Astrocyte of the cerebellum (primary cell): ENCODE data around the gene ZNF665.

Source experiments
- DNase-seq: peaks from one replicate; pipeline ENCODE4 v3.0.0-alpha.2; 2011; ENCODE audit warnings: low read depth
- H3K4me3 ChIP-seq: 2 replicates; pipeline ENCODE4 v1.5.1; 2011; ENCODE audit warnings: mild to moderate bottlenecking, low read depth, low read length, moderate library complexity
- CTCF ChIP-seq: IDR thresholded peaks from 2 replicates; pipeline ENCODE4 v1.5.1; 2012; ENCODE audit warnings: low read length, low read depth, moderate library complexity, mild to moderate bottlenecking; ENCODE audit errors: missing control alignments
- in situ Hi-C: cut with HindIII; loops from 2 replicates; pipeline ENCODE4 v1.10.0; 2017; ENCODE audit warnings: low sequenced_read_pairs

The ZNF665 gene

GRCh38 chr19:53157626-53158025 lies 35.5 kb downstream of the ZNF665 start:
- peak overlapping the region; percentile 62 for H3K4me3 ChIP-seq
- no peak for TF ChIP-seq CTCF
- no peak for DNase-seq
- in situ Hi-C loops: no loop called here

DNA sequence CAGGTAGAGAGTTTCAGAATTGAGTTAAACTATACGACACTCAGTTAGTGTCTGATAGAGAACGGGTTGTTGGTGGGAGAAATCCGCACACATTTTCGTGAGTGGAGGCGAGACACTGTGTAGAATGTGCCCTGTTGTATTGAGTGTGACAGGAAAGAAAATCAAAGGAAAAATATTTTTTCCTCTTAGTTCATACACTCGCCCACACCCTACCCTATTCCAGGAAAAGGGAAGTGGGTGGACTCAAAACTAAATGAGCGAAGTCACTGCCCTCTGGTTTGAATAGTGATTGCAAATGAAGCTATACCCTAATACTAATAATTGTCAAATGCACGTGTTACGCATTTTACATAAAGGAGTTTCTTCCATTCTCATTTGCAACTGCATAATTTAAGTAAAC lies 36.3 kb downstream of the ZNF665 start:
- in situ Hi-C loops: no loop called here
- no peak overlapping the region for H3K4me3 ChIP-seq
- no peak for TF ChIP-seq CTCF
- DNase-seq: no peak

- in situ Hi-C loops: no loop called here
Observed at GRCh38 chr19:53147645-53148044, 45.5 kb downstream of the ZNF665 start.

DNA sequence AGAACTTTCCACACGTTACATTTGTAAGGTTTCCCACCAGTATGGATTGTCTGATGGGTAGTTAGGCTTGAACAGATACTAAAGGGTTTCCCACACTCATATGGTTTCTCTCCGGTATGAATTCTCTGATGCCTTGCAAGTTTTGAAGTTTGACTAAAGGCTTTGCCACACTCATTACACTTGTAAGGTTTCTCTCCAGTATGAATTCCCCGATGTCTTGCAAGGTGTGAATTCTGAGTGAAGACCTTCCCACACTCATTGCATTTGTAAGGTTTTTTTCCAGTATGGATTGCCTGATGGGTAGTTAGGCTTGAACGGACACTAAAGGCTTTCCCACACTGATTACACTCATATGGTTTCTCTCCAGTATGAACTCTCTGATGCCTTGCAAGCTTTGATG lies 52.8 kb downstream of the ZNF665 start:
- no peak overlapping the region for H3K4me3 ChIP-seq

More at GRCh38 chr19:53147645-53148044, 45.5 kb downstream of the ZNF665 start:
- H3K4me3 ChIP-seq: no peak overlapping the region
- no peak for TF ChIP-seq CTCF
- DNase-seq: no peak

GRCh38 chr19:53136432-53136831 lies 56.7 kb downstream of the ZNF665 start:
- DNase-seq: no peak
- in situ Hi-C loops: no loop called here
- no peak overlapping the region for H3K4me3 ChIP-seq
- no peak for TF ChIP-seq CTCF

More for the DNA sequence above, 52.8 kb downstream of the ZNF665 start:
- in situ Hi-C loops: no loop called here
- TF ChIP-seq CTCF: no peak
- DNase-seq: no peak

GRCh38 chr19:53132141-53132991 lies 60.8 kb downstream of the ZNF665 start, which contains the start of gene ZNF415:
Gene ZNF415, minus strand, starts transcription at chr19:53132910. Its CDS starts 10,234 bp downstream, at chr19:53122676.
- TF ChIP-seq CTCF: no peak
- peak; percentile 2 for DNase-seq
- peak within 1 kb of the TSS; percentile 47 for H3K4me3 ChIP-seq
- in situ Hi-C loops: no loop called here
